Pancreas (tissue), 10 donors: ENCODE data around the gene TNNI2. TPM values are rescaled to one million over a fixed set of nuclear protein-coding genes. Genes with fewer than 3 reads are reported as not detected.
A peak's percentile ranks its signal among the peaks of the same experiment; 100 is the strongest.

Source experiments
- ATAC-seq, 4 donors: fragments of 200-7000 bp; cut with Tn5 transposase; one replicate each; pipeline versions ENCODE4 v1.8.0 to v1.9.1; 2020; ENCODE audit warnings: mild to moderate bottlenecking in 4 of 4, moderate library complexity in 4 of 4
- DNase-seq, 6 donors: peaks; one replicate each; pipeline ENCODE4 v3.0.0-alpha.2; 2020
- FAIRE-seq: peaks from 2 replicates; lab custom pipeline; 2012; peaks lifted over from hg19 to GRCh38; lab: Jason Lieb, UNC
- H3K27ac ChIP-seq, 4 donors: fragments of 200-600 bp; sonication (generic); 1 replicate in 3 of 4; 2 replicates in 1 of 4; pipeline versions ENCODE4 v1.5.0 to v1.8.0; 2020
- H3K27me3 ChIP-seq, 4 donors: fragments of 200-600 bp; one replicate each; pipeline ENCODE4 v1.8.0; 2021
- H3K36me3 ChIP-seq, 3 donors: fragments of 200-600 bp; sonication (generic) in 1 of 3; one replicate each; pipeline versions ENCODE4 v1.5.0 to v1.8.0; 2020 to 2021
- H3K4me1 ChIP-seq, 3 donors: fragments of 200-600 bp; one replicate each; pipeline ENCODE4 v1.8.0; 2021
- H3K4me3 ChIP-seq, 4 donors: fragments of 200-600 bp; sonication (generic) in 2 of 4; one replicate each; pipeline versions ENCODE4 v1.5.0 to v1.8.0; 2020 to 2021
- H3K9me3 ChIP-seq, 4 donors: fragments of 200-600 bp; one replicate each; pipeline ENCODE4 v1.8.0; 2021
- CTCF ChIP-seq, 4 donors: fragments of 200-600 bp; sonication (generic) in 3 of 4; IDR thresholded peaks; one replicate each; pipeline versions ENCODE4 v1.5.0 to v1.8.0; 2021; ENCODE audit warnings: antibody characterized with exemption in 4 of 4
- whole genome bisulfite sequencing, 2 donors: extraction: QIAGEN DNeasy Blood & Tissue Kit; methylation state at CpG; one replicate each; pipeline ENCODE4 v1.1.7; 2013; 5-methylcytosine and 5-hydroxymethylcytosine counted together
- intact Hi-C, 3 donors: fragments of 100-400 bp; cut with DNase I; formaldehyde crosslinking; loops; one replicate each; pipeline versions ENCODE4 v1.11.1 to v1.14.2; 2022
- polyA plus RNA-seq, 2 donors: library from polyadenylated mRNA; stranded (reverse); fragments of 200-250 nt; gene quantifications; one replicate each; pipeline ENCODE4 v1.2.3, GENCODE V29; 2013
- total RNA-seq, 6 donors: library from RNA; stranded (reverse); fragmentation: NEBNext Ultra II Directional in 4 of 6; extraction: Animal tissue kit (Norgen Biotek cat#: 25700) in 4 of 6; gene quantifications; one replicate each; pipeline versions ENCODE4 v1.2.1 to v1.2.4, GENCODE V29; 2021 to 2023
- donor health status: healthy with polysubstance abuse.
- donor health status: DM: no; HTN: no; CAD: no; lungs with moderate emphysema.
- donor health status: DM: no; HTN: no; CAD: no.
- donor health status: control.
- donor health status: control.
- donor health status: Bipolar disorder and iron deficiency.
- donor health status: DM: yes; HTN: yes; CAD: no.
- donor health status: DM: no; HTN: no; CAD: no.
- donor health status: DM: no; HTN: no; CAD: no.
- donor health status: DM: yes; HTN: yes; CAD: no.

Gene TNNI2
- total and polyA plus RNA-seq, 8 donors, result 2.5 to 57.4 (median 6.6) TPM; not detected in 1

GRCh38 chr11:1820463-1821325, 18.1 kb upstream of the TNNI2 start:
- H3K27me3 ChIP-seq, result no peaks in the 10 kb centered on the region
- no peak overlapping the region for H3K4me3 ChIP-seq
- peaks cover 0 to 7% (median 5%) of the 10 kb centered on the region in 3 donors for H3K4me1 ChIP-seq
- no peak for TF ChIP-seq CTCF (IDR thresholded peaks at IDR 0.05)
- WGBS, 2 donors, result 85% methylated on average over 14 of the region's 14 CpGs
- no peaks in the 10 kb centered on the region for H3K36me3 ChIP-seq
- FAIRE-seq (no peak), ATAC-seq (no peak), DNase-seq (no peak)
- no peaks in the 10 kb centered on the region for H3K9me3 ChIP-seq
- H3K27ac ChIP-seq, result no peak overlapping the region
- intact Hi-C loops, result no loop called here

- no peak for TF ChIP-seq CTCF (IDR thresholded peaks at IDR 0.05)
- DNase-seq (no peak), ATAC-seq (no peak), FAIRE-seq (no peak)
- intact Hi-C loops, result no loop called here
- Histone ChIP-seq H3K4me3 (no peak overlapping the region), H3K27me3 (no peaks in the 10 kb centered on the region), H3K9me3 (no peaks in the 10 kb centered on the region), H3K36me3 (no peaks in the 10 kb centered on the region), H3K4me1 (peaks cover 0 to 7% (median 7%) of the 10 kb centered on the region in 3 donors), H3K27ac (no peak overlapping the region)
These were observed 17.2 kb upstream of the TNNI2 start for GRCh38 chr11:1821562-1821961.

- 60 to 83% methylated on average over 8 of the region's 8 CpGs for WGBS, 2 donors
These were observed 16.0 kb upstream of the TNNI2 start for GRCh38 chr11:1822648-1823375.

GRCh38 chr11:1823376-1824220, 15.2 kb upstream of the TNNI2 start:
- peaks cover 12 to 16% (median 16%) of the 10 kb centered on the region in 3 donors for H3K4me1 ChIP-seq
- H3K9me3 ChIP-seq, result no peaks in the 10 kb centered on the region
- FAIRE-seq (no peak), ATAC-seq (peak in 2 of 4 donors; percentile 31 to 66), DNase-seq (peak in 3 of 6 donors; percentile 58 to 83 (median 59))
- 78 to 85% methylated on average over 17 to 19 of the region's 19 CpGs for WGBS, 2 donors
- intact Hi-C loops, result no loop called here
- H3K27ac ChIP-seq, result no peak overlapping the region
- H3K36me3 ChIP-seq, result no peaks in the 10 kb centered on the region
- H3K27me3 ChIP-seq, result no peaks in the 10 kb centered on the region
- no peak overlapping the region for H3K4me3 ChIP-seq
- TF ChIP-seq CTCF (IDR thresholded peaks at IDR 0.05), result no peak

More at GRCh38 chr11:1822648-1823375, 16.0 kb upstream of the TNNI2 start:
- peaks cover 12 to 16% (median 16%) of the 10 kb centered on the region in 3 donors for H3K4me1 ChIP-seq
- no peaks in the 10 kb centered on the region for H3K36me3 ChIP-seq
- DNase-seq (no peak), ATAC-seq (no peak), FAIRE-seq (no peak)
- H3K27ac ChIP-seq, result no peak overlapping the region
- no peaks in the 10 kb centered on the region for H3K9me3 ChIP-seq
- no peak for TF ChIP-seq CTCF (IDR thresholded peaks at IDR 0.05)
- intact Hi-C loops, result no loop called here
- H3K4me3 ChIP-seq, result no peak overlapping the region
- H3K27me3 ChIP-seq, result no peaks in the 10 kb centered on the region
